Measurements from ENCODE around the gene PRKN.

DNA sequence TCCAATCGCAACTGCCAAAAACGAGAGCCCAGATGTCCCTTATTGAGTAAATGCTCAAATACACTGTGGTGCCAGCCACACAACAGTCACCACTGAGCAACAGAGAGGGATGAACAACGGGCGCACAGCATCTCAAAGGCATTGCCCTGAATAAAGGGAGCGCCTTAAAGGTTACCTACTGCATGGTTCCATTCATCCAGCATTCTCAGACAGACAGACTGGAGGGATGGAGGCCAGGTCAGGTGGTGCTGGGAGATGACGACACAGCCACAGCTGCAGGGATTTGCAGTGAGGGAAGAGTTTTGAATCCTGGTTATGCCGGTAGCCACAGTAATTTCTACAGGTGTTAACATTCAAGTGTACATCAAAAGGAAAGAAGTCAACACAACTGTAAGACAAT is 838.2 kb downstream of the PRKN start:
- TF ChIP-seq POLR2A (IDR thresholded peaks at IDR 0.05) (no peak), CTCF (IDR thresholded peaks at IDR 0.05) (no peak)
